Spleen (tissue), 7 donors: Measurements from ENCODE around the gene MACROH2A1.

Source experiments
- POLR2A ChIP-seq, 3 donors: fragments of 450-650 bp; IDR thresholded peaks; one replicate each; pipeline ENCODE4 v1.5.1; 2017; ENCODE audit warnings: antibody characterized with exemption in 3 of 3, mild to moderate bottlenecking in 1 of 3
- POLR2AphosphoS5 ChIP-seq, 3 donors: sonication (generic); formaldehyde crosslinking; IDR thresholded peaks; one replicate each; pipeline ENCODE4 v1.5.1; 2017; ENCODE audit warnings: antibody characterized with exemption in 3 of 3
- TF ChIP-seq, protein P1 (sequence below), 11 experiments: fragments of 200-600 bp in 7 of 11; fragments of 450-650 bp in 4 of 11; sonication (generic) in 4 of 11; IDR thresholded peaks in 8 of 11; conservative IDR thresholded peaks in 3 of 11; 1 replicate in 7 of 11; 2 replicates in 4 of 11; pipeline versions ENCODE4 v1.4.0 to v1.8.0; 2016 to 2021; ENCODE audit warnings: antibody characterized with exemption in 11 of 11, inconsistent platforms in 4 of 11, mild to moderate bottlenecking in 1 of 11
- donor health status: DM: no; HTN: no; CAD: no; lungs with moderate emphysema.
- donor health status: DM: no; HTN: no; CAD: no.
- donor health status: DM: no; HTN: no; CAD: no.

DNA sequence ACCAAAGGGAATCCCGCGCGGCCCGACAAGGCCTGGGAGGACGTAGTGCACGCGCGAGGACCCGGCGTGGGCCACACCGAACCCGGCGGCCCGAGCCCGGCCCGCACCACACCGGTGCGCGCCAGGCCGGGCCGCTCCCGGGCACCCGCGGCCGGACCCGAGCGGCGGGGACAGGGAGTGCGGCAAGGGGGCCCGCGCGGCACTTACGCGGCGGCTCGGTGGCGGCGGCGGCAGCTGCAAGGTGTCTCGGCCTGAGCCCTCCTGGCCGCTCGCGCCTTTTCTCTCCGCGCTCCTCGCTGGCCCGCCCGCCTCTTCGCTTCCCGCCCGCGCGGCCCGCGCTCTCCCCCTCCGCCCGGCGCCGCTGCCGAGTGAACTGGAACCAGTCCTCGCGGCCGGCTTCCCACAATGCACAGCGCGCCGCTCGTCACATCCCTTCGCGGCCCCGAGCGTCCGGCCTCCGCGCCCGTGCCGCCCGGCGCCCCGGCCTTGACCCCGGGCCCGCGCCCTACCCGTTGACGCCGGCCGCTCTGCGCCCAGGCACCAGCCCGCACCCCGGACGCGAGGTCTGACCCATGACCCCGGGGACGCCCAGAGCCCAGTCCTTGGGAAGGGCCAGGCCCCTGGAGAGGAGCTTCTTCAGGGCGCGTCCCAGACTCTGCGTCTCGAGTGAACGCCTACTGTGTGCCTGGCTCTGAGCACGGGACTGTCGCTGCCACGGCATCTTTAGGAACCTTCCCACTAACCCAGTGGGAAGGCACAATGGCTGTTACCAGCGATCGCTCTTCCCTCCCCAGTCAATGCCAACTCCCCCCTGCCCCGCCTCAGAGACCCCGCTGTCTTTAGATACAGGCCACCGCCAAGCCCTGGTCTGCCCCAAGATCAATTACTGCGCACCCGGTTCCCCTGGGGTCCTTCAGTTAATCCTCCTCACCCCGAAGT is at the start of gene MACROH2A1:
- TF ChIP-seq, protein P1, sequence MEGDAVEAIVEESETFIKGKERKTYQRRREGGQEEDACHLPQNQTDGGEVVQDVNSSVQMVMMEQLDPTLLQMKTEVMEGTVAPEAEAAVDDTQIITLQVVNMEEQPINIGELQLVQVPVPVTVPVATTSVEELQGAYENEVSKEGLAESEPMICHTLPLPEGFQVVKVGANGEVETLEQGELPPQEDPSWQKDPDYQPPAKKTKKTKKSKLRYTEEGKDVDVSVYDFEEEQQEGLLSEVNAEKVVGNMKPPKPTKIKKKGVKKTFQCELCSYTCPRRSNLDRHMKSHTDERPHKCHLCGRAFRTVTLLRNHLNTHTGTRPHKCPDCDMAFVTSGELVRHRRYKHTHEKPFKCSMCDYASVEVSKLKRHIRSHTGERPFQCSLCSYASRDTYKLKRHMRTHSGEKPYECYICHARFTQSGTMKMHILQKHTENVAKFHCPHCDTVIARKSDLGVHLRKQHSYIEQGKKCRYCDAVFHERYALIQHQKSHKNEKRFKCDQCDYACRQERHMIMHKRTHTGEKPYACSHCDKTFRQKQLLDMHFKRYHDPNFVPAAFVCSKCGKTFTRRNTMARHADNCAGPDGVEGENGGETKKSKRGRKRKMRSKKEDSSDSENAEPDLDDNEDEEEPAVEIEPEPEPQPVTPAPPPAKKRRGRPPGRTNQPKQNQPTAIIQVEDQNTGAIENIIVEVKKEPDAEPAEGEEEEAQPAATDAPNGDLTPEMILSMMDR (IDR thresholded peaks at IDR 0.05 in 8 of 11, conservative IDR thresholded peaks at IDR 0.05 in 3 of 11), result peak in 5 of 11 experiments; percentile 12 to 15 (median 14)
- TF ChIP-seq POLR2A (IDR thresholded peaks at IDR 0.05) (peak; percentile 10 to 85 (median 80)), POLR2AphosphoS5 (IDR thresholded peaks at IDR 0.05) (peak; percentile 94 to 97 (median 96))
